Adrenal gland (tissue), 12 donors: ENCODE measurements around the gene SLC4A5. TPM values are rescaled to one million over a fixed set of nuclear protein-coding genes. Genes with fewer than 3 reads are reported as not detected.

Source experiments
- DNase-seq, 7 donors: peaks; one replicate each; pipeline ENCODE4 v3.0.0-alpha.2; 2019 to 2020
- H3K27ac ChIP-seq, 5 donors: fragments of 200-600 bp; sonication (generic) in 4 of 5; 1 replicate in 3 of 5; 2 replicates in 2 of 5; pipeline versions ENCODE4 v1.5.1 to v1.8.0; 2016 to 2020; ENCODE audit warnings: mild to moderate bottlenecking in 1 of 5
- H3K27me3 ChIP-seq: fragments of 200-600 bp; 2 replicates; pipeline ENCODE4 v1.8.0; 2021
- H3K36me3 ChIP-seq, 2 donors: fragments of 200-600 bp; replicated peaks in 1 of 2; 1 replicate in 1 of 2; 2 replicates in 1 of 2; pipeline versions ENCODE4 v1.5.1 to v1.8.0; 2018 to 2022
- H3K4me1 ChIP-seq, 2 donors: fragments of 200-600 bp; replicated peaks in 1 of 2; 1 replicate in 1 of 2; 2 replicates in 1 of 2; pipeline versions ENCODE4 v1.5.1 to v1.8.0; 2018 to 2021
- H3K4me3 ChIP-seq, 4 donors: fragments of 200-600 bp; sonication (generic) in 3 of 4; one replicate each; pipeline ENCODE4 v1.5.1; 2016 to 2018
- H3K9me3 ChIP-seq, 3 donors: fragments of 200-600 bp; sonication (generic) in 1 of 3; replicated peaks in 1 of 3; 1 replicate in 2 of 3; 2 replicates in 1 of 3; pipeline versions ENCODE4 v1.5.1 to v1.8.0; 2016 to 2021
- CTCF ChIP-seq, 6 experiments: fragments of 450-650 bp in 4 of 6; fragments of 200-600 bp in 2 of 6; sonication (generic) in 1 of 6; IDR thresholded peaks; 1 replicate in 5 of 6; 2 replicates in 1 of 6; pipeline versions ENCODE4 v1.5.1 to v1.8.0; 2016 to 2021; ENCODE audit warnings: antibody characterized with exemption in 6 of 6, mild to moderate bottlenecking in 2 of 6, moderate library complexity in 1 of 6
- POLR2A ChIP-seq, 2 donors: fragments of 450-650 bp; IDR thresholded peaks; one replicate each; pipeline ENCODE4 v1.6.1; 2017; ENCODE audit warnings: antibody characterized with exemption in 2 of 2, mild to moderate bottlenecking in 2 of 2, moderate library complexity in 1 of 2
- WGBS, 4 donors: extraction: QIAGEN DNeasy Blood & Tissue Kit in 2 of 4; methylation state at CpG; one replicate each; pipeline versions ENCODE4 v1.1.5 to v1.1.7; 2013 to 2017; 5-methylcytosine and 5-hydroxymethylcytosine counted together
- intact Hi-C, 2 donors: fragments of 100-400 bp; cut with DNase I; formaldehyde crosslinking; loops; one replicate each; pipeline versions ENCODE4 v1.14.1 to v1.15.0; 2022 to 2023
- polyA plus RNA-seq, 3 donors: library from polyadenylated mRNA; stranded (reverse); fragments of 200-250 nt in 2 of 3; fragments of 350-450 nt in 1 of 3; fragmentation: Illumina TruSeq in 1 of 3; extraction: RNeasy Lipid Tissue Mini Kit (QIAGEN cat#74804) in 1 of 3; gene quantifications; one replicate each; pipeline ENCODE4 v1.2.3, GENCODE V29; 2013 to 2014
- total RNA-seq, 9 donors: library from RNA; depleted of rRNA in 4 of 9; stranded (reverse); fragments of >200 nt in 4 of 9; fragments of 120-200 nt in 1 of 9; fragmentation: NEBNext Ultra II Directional in 1 of 9; extraction: Animal tissue kit (Norgen Biotek cat#: 25700) in 1 of 9; gene quantifications; one replicate each; pipeline versions ENCODE4 v1.1.0 to v1.2.4, GENCODE V29; 2013 to 2023
- donor health status: healthy with polysubstance abuse.
- donor health status: Bipolar disorder and iron deficiency.
- donor health status: DM: yes; HTN: yes; CAD: no.
- donor health status: DM: no; HTN: no; CAD: no.
- donor health status: DM: no; HTN: no; CAD: no.
- donor health status: DM: yes; HTN: yes; CAD: no.

SLC4A5 gene
- total and polyA plus RNA-seq, 12 donors, result 0.14 to 2.7 (median 0.74) TPM; not detected in 1

GRCh38 chr2:74290466-74291217 lies 52.6 kb downstream of the SLC4A5 start:
- Histone ChIP-seq H3K36me3 (no peaks in the 10 kb centered on the region), H3K4me1 (no peaks in the 10 kb centered on the region), H3K9me3 (no peaks in the 10 kb centered on the region), H3K27ac (no peak overlapping the region), H3K4me3 (no peak overlapping the region), H3K27me3 (no peaks in the 10 kb centered on the region)
- WGBS, 4 donors, result 66 to 88% (median 72%) methylated on average over 4 of the region's 4 CpGs
- no peak for DNase-seq
- TF ChIP-seq CTCF (IDR thresholded peaks at IDR 0.05) (no peak), POLR2A (IDR thresholded peaks at IDR 0.05) (no peak)
- intact Hi-C loops, result no loop called here

GRCh38 chr2:74290066-74290465 lies 53.1 kb downstream of the SLC4A5 start:
- WGBS, 4 donors, result 85 to 96% (median 88%) methylated on average over 3 of the region's 3 CpGs
- no peak for DNase-seq
- Histone ChIP-seq H3K36me3 (no peaks in the 10 kb centered on the region), H3K27me3 (no peaks in the 10 kb centered on the region), H3K27ac (no peak overlapping the region), H3K4me1 (no peaks in the 10 kb centered on the region), H3K4me3 (no peak overlapping the region), H3K9me3 (no peaks in the 10 kb centered on the region)
- TF ChIP-seq CTCF (IDR thresholded peaks at IDR 0.05), result no peak
- TF ChIP-seq POLR2A (IDR thresholded peaks at IDR 0.05), result no peak
- intact Hi-C loops, result no loop called here

GRCh38 chr2:74286725-74287124 lies 56.5 kb downstream of the SLC4A5 start:
- Histone ChIP-seq H3K9me3 (no peaks in the 10 kb centered on the region), H3K4me3 (no peak overlapping the region), H3K4me1 (no peaks in the 10 kb centered on the region), H3K27ac (no peak overlapping the region), H3K27me3 (no peaks in the 10 kb centered on the region), H3K36me3 (no peaks in the 10 kb centered on the region)
- TF ChIP-seq POLR2A (IDR thresholded peaks at IDR 0.05) (no peak), CTCF (IDR thresholded peaks at IDR 0.05) (no peak)
- WGBS, 4 donors, result 81 to 88% (median 87%) methylated on average over 6 of the region's 6 CpGs
- peak in 1 of 7 donors; percentile 15 for DNase-seq
- intact Hi-C loops, result no loop called here

GRCh38 chr2:74281141-74281975 lies 61.9 kb downstream of the SLC4A5 start:
- 80 to 88% (median 82%) methylated on average over 10 of the region's 10 CpGs for WGBS, 4 donors
- TF ChIP-seq POLR2A (IDR thresholded peaks at IDR 0.05) (no peak), CTCF (IDR thresholded peaks at IDR 0.05) (no peak)
- Histone ChIP-seq H3K4me1 (no peaks in the 10 kb centered on the region), H3K9me3 (no peaks in the 10 kb centered on the region), H3K27me3 (no peaks in the 10 kb centered on the region), H3K36me3 (no peaks in the 10 kb centered on the region), H3K4me3 (no peak overlapping the region), H3K27ac (no peak overlapping the region)
- no peak for DNase-seq
- intact Hi-C loops, result no loop called here
